OCI-LY7 (cell line): ENCODE data around the gene PARP16. TPM values are rescaled to one million over a fixed set of nuclear protein-coding genes. Genes with fewer than 3 reads are reported as not detected.
"Not testable (repeated sequence)": the region's sequence is repeated elsewhere in the genome, so short reads cannot be mapped to it uniquely, and the experiment has no call there.

Experiments used
- BruUV-seq: library from RNA; stranded (reverse); fragments of 400-500 nt; replicated peaks from 2 replicates; lab custom pipeline; 2021; lab: Mats Ljungman, UMichigan
- CTCF ChIA-PET: fragments of 300-600 bp; sonication (Branson Sonifier 250); formaldehyde crosslinking; loops from one replicate; lab custom pipeline; 2022; ENCODE audit warnings: antibody characterized with exemption; ENCODE audit not compliant: unreplicated experiment; lab: Charles Lee
- POLR2A ChIA-PET: fragments of 300-600 bp; sonication (Branson Sonifier 250); formaldehyde crosslinking; loops from one replicate; lab custom pipeline; 2022; ENCODE audit warnings: antibody characterized with exemption; lab: Charles Lee
- DNase-seq: peaks from one replicate; pipeline ENCODE4 v3.0.0-alpha.2; 2015; ENCODE audit warnings: low spot score
- H2AFZ ChIP-seq: fragments of 200-600 bp; sonication (generic), shearing (Covaris generic); 2 replicates; pipeline ENCODE4 v1.6.1; 2014; ENCODE audit warnings: mild to moderate bottlenecking, antibody characterized with exemption, low read length, moderate library complexity
- H3K27ac ChIP-seq: fragments of 200-600 bp; sonication (generic); 2 replicates; pipeline ENCODE4 v1.5.1; 2014; ENCODE audit warnings: mixed run types, low read depth, mild to moderate bottlenecking, moderate library complexity, low read length, inconsistent platforms; ENCODE audit not compliant: poor library complexity, severe bottlenecking
- H3K36me3 ChIP-seq: fragments of 200-600 bp; sonication (generic); 2 replicates; pipeline ENCODE4 v1.6.1; 2014; ENCODE audit warnings: mild to moderate bottlenecking, antibody characterized with exemption, low read length, moderate library complexity, mixed read lengths; ENCODE audit not compliant: insufficient read depth
- H3K4me1 ChIP-seq: fragments of 200-600 bp; sonication (generic); 2 replicates; pipeline ENCODE4 v1.5.1; 2014; ENCODE audit warnings: mild to moderate bottlenecking, low read length; ENCODE audit not compliant: insufficient read depth, poor library complexity, severe bottlenecking
- H3K4me2 ChIP-seq: fragments of 200-600 bp; sonication (generic); 2 replicates; pipeline ENCODE4 v1.6.1; 2014; ENCODE audit warnings: mild to moderate bottlenecking, low read length
- H3K4me3 ChIP-seq: fragments of 200-600 bp; sonication (generic); 2 replicates; pipeline ENCODE4 v1.5.1; 2014; ENCODE audit warnings: mild to moderate bottlenecking, low read depth, low read length; ENCODE audit not compliant: poor library complexity, severe bottlenecking
- H3K79me2 ChIP-seq: fragments of 200-600 bp; sonication (generic); 2 replicates; pipeline ENCODE4 v1.6.1; 2016; ENCODE audit warnings: low read depth, mild to moderate bottlenecking, low read length, moderate library complexity, mixed read lengths; ENCODE audit not compliant: insufficient read depth
- H3K9me2 ChIP-seq: fragments of 200-600 bp; sonication (generic); 2 replicates; pipeline ENCODE4 v1.6.1; 2016; ENCODE audit warnings: mild to moderate bottlenecking, low read length, mixed read lengths; ENCODE audit not compliant: insufficient read depth
- H3K9me3 ChIP-seq: fragments of 200-600 bp; sonication (generic); 2 replicates; pipeline ENCODE4 v1.6.1; 2014; ENCODE audit warnings: mild to moderate bottlenecking, mixed run types, low read length, mixed read lengths
- H4K20me1 ChIP-seq: fragments of 200-600 bp; sonication (generic); 2 replicates; pipeline ENCODE4 v1.6.1; 2014; ENCODE audit warnings: mild to moderate bottlenecking, antibody characterized with exemption, low read length, moderate library complexity, mixed read lengths; ENCODE audit not compliant: insufficient read depth
- CTCF ChIP-seq: fragments of 200-600 bp; sonication (generic); conservative IDR thresholded peaks from 2 replicates; pipeline ENCODE4 v1.5.1; 2014; ENCODE audit warnings: mild to moderate bottlenecking, antibody characterized with exemption, low read length, moderate library complexity, mixed read lengths
- EZH2phosphoT487 ChIP-seq: fragments of 200-600 bp; sonication (generic); IDR thresholded peaks from 2 replicates; pipeline ENCODE4 v1.6.1; 2018; ENCODE audit warnings: low read depth, borderline replicate concordance, mild to moderate bottlenecking, mixed run types, antibody characterized with exemption, low read length, moderate library complexity, mixed read lengths
- intact Hi-C: fragments of 100-400 bp; cut with micrococcal nuclease; formaldehyde crosslinking; loops from one replicate; pipeline ENCODE4 v1.10.0; 2022; ENCODE audit not compliant: unreplicated experiment
- total RNA-seq, 2 experiments: library from RNA; depleted of rRNA in 1 of 2; stranded (reverse); fragments of >200 nt in 1 of 2; shearing (Covaris generic) in 1 of 2; gene quantifications; 2 replicates each; pipeline ENCODE4 v1.2.3, GENCODE V29; 2014 to 2022

PARP16 gene
- total RNA-seq, 2 experiments from 2014 or later, result 21.2 to 24.9 TPM

DNA sequence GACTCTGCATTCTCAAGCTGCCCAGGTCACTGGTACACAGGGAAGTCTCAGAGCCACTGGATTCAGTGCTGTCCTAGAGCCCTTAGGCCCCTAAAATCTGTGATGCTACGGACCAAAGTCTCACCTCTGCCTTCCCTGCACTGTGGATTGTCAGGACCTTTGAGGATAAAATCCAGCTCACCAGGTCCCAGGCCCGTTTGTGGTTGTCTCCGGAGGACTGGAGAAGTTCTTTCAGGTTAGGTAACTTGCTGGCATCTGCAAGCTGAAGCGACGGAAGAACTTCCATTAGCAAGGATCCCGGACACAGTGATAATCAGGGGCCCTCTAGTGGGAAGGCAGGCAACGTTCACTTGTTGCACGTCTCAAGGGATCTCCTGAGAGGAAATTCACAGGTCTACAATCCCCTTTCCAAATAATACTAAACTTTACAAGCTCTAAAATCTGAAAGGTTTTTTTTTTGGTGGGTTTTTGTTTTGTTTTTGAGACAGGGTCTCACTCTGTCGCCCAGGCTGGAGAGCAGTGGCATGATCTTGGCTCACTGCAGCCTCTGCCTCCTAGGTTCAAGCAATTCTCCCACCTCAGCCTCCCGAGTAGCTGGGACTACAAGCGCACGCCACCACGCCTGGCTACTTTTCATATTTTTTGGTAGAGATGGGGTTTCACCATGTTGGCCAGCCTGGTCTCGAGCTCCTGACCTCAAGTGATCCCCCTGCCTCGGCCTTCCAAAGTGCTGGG, 15.7 kb downstream of the PARP16 start:
- CTCF ChIA-PET, H3K4me3 ChIP-seq, H3K9me3 ChIP-seq, H3K4me2 ChIP-seq, intact Hi-C loops, H4K20me1 ChIP-seq, H2AFZ ChIP-seq, H3K9me2 ChIP-seq, BruUV-seq, H3K79me2 ChIP-seq, H3K4me1 ChIP-seq, H3K27ac ChIP-seq: not testable (repeated sequence)
- peak; percentile 72 for TF ChIP-seq CTCF
- peak; percentile 21 for DNase-seq
- H3K36me3 ChIP-seq, result peaks cover 12% of the 10 kb centered on the region; the same call in 1 of the 2 replicates
- POLR2A ChIA-PET, result interaction anchor here (0.7 kb wide), 1 partner anchor 8 kb away, joined by 3 read pairs; no protein-coding TSS in a partner anchor

DNA sequence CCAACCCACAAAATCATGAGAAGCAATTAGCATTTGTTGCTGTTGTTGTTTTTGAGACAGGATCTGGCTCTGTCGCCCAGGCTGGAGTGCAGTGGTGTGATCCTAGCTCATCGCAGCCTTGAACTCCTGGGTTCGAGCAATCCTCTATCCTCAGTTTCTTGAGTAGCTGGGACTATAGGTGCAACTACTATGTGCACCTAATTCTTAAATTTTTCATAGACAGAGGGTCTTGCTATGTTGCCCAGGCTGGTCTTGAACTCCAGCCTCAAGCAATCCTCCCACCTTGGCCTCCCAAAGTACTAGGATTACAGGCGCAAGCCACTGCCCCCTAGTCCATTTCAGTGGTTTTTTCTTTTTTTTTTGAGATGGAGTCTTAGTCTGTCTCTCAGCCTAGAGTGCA, 18.3 kb downstream of the PARP16 start:
- BruUV-seq, result no TSS peak
- Histone ChIP-seq H3K79me2 (no peaks in the 10 kb centered on the region), H4K20me1 (no peaks in the 10 kb centered on the region), H3K9me3 (no peaks in the 10 kb centered on the region), H3K9me2 (no peaks in the 10 kb centered on the region), H3K4me3 (no peak overlapping the region), H2AFZ (no peak overlapping the region), H3K27ac (no peak overlapping the region), H3K4me2 (no peak overlapping the region), H3K4me1 (no peaks in the 10 kb centered on the region), H3K36me3 (peaks cover 13% of the 10 kb centered on the region)
- CTCF ChIA-PET, result no interaction called here
- DNase-seq, result no peak
- intact Hi-C loops, result no loop called here
- TF ChIP-seq CTCF (no peak), EZH2phosphoT487 (no peak)
- POLR2A ChIA-PET, result interaction anchor here (0.6 kb wide), 2 partner anchors 215 to 327 kb away, joined by 3 to 4 read pairs; no protein-coding TSS in a partner anchor

GRCh38 chr15:65266469-65266868, 20.2 kb downstream of the PARP16 start:
- no peaks in the 10 kb centered on the region for H3K9me2 ChIP-seq
- TF ChIP-seq CTCF, result no peak
- no peak for TF ChIP-seq EZH2phosphoT487
- no peaks in the 10 kb centered on the region for H3K9me3 ChIP-seq
- H3K36me3 ChIP-seq, result peaks cover 28% of the 10 kb centered on the region
- no peaks in the 10 kb centered on the region for H3K4me1 ChIP-seq
- no peak overlapping the region for H3K4me2 ChIP-seq
- H2AFZ ChIP-seq, result no peak overlapping the region
- DNase-seq, result no peak
- H3K4me3 ChIP-seq, result no peak overlapping the region
- ChIA-PET CTCF (no interaction called here), POLR2A (no interaction called here)
- BruUV-seq, result no TSS peak
- H3K27ac ChIP-seq, result no peak overlapping the region
- H3K79me2 ChIP-seq, result no peaks in the 10 kb centered on the region
- H4K20me1 ChIP-seq, result no peaks in the 10 kb centered on the region
- intact Hi-C loops, result no loop called here
